ENCODE results near the gene WBP11.

Gene WBP11

GRCh38 chr12:14824012-14824634 lies 20.8 kb upstream of the WBP11 start:
- DNase-seq (ENCODE audit: low read depth), result no peak

- DNase-seq (ENCODE audit: low read depth), result no peak
Measured at GRCh38 chr12:14814014-14814413, 10.7 kb upstream of the WBP11 start, which contains the start of gene SMCO3. TSS of gene SMCO3 (minus strand) at chr12:14814182. CDS start at chr12:14806680, 7,502 bp downstream.

- no peak for DNase-seq (ENCODE audit: low read depth)
Measured at GRCh38 chr12:14811486-14811885, 8.2 kb upstream of the WBP11 start.

GRCh38 chr12:14810953-14811483 lies 7.7 kb upstream of the WBP11 start:
- no peak for DNase-seq (ENCODE audit: low read depth)

GRCh38 chr12:14810167-14810952 lies 7.1 kb upstream of the WBP11 start:
- DNase-seq (ENCODE audit: low read depth), result no peak

- DNase-seq (ENCODE audit: low read depth), result no peak
Measured at GRCh38 chr12:14803830-14804160, 517 bp upstream of the WBP11 start.

GRCh38 chr12:14802721-14803010 lies 612 bp downstream of the WBP11 start:
- DNase-seq (ENCODE audit: low read depth), result no peak

GRCh38 chr12:14802247-14802646 lies 1.0 kb downstream of the WBP11 start:
- DNase-seq (ENCODE audit: low read depth), result no peak

GRCh38 chr12:14795028-14795448 lies 8.2 kb downstream of the WBP11 start:
- DNase-seq (ENCODE audit: low read depth), result no peak

- DNase-seq (ENCODE audit: low read depth), result no peak
Measured at GRCh38 chr12:14785568-14785967, 17.7 kb downstream of the WBP11 start.

GRCh38 chr12:14784471-14784870 lies 18.8 kb downstream of the WBP11 start:
- DNase-seq (ENCODE audit: low read depth), result no peak

- DNase-seq (ENCODE audit: low read depth), result no peak
Measured at GRCh38 chr12:14782756-14783155, 20.5 kb downstream of the WBP11 start.

- no peak for DNase-seq (ENCODE audit: low read depth)
Measured at GRCh38 chr12:14781563-14781962, 21.7 kb downstream of the WBP11 start.

GRCh38 chr12:14780859-14781258 lies 22.4 kb downstream of the WBP11 start:
- DNase-seq (ENCODE audit: low read depth), result no peak

GRCh38 chr12:14779834-14780233 lies 23.4 kb downstream of the WBP11 start:
- DNase-seq (ENCODE audit: low read depth), result no peak

- DNase-seq (ENCODE audit: low read depth), result no peak
Measured at GRCh38 chr12:14777271-14777670, 26.0 kb downstream of the WBP11 start.

GRCh38 chr12:14776236-14776961 lies 26.9 kb downstream of the WBP11 start:
- DNase-seq (ENCODE audit: low read depth), result no peak

GRCh38 chr12:14775636-14775980 lies 27.7 kb downstream of the WBP11 start:
- DNase-seq (ENCODE audit: low read depth), result no peak

- no peak for DNase-seq (ENCODE audit: low read depth)
Measured at GRCh38 chr12:14774906-14775635, 28.2 kb downstream of the WBP11 start.

- DNase-seq (ENCODE audit: low read depth), result peak; percentile 84
Measured at GRCh38 chr12:14774074-14774905, 29.0 kb downstream of the WBP11 start.

- DNase-seq (ENCODE audit: low read depth), result no peak
Measured at GRCh38 chr12:14773685-14774073, 29.6 kb downstream of the WBP11 start.

GRCh38 chr12:14772946-14773345 lies 30.3 kb downstream of the WBP11 start:
- no peak for DNase-seq (ENCODE audit: low read depth)
